Uterus (tissue), 4 donors: Measurements from ENCODE around the gene ZBTB42. TPM values are rescaled to one million over a fixed set of nuclear protein-coding genes. Genes with fewer than 3 reads are reported as not detected.

Experiments
- DNase-seq, 2 donors: peaks; one replicate each; pipeline ENCODE4 v3.0.0-alpha.2; 2019 to 2020
- H3K27ac ChIP-seq, 2 donors: fragments of 200-600 bp; sonication (generic); 1 replicate in 1 of 2; 2 replicates in 1 of 2; pipeline ENCODE4 v1.5.1; 2016 to 2018
- H3K27me3 ChIP-seq, 2 donors: fragments of 200-600 bp; sonication (generic); one replicate each; pipeline ENCODE4 v1.5.1; 2018 to 2019; ENCODE audit warnings: control low read depth in 1 of 2
- H3K36me3 ChIP-seq, 2 donors: fragments of 200-600 bp; sonication (generic); one replicate each; pipeline ENCODE4 v1.5.1; 2019; ENCODE audit warnings: control low read depth in 1 of 2
- H3K4me1 ChIP-seq, 2 donors: fragments of 200-600 bp; sonication (generic); one replicate each; pipeline ENCODE4 v1.5.1; 2018 to 2019; ENCODE audit warnings: control low read depth in 1 of 2
- H3K4me3 ChIP-seq, 2 donors: fragments of 200-600 bp; sonication (generic); 1 replicate in 1 of 2; 2 replicates in 1 of 2; pipeline ENCODE4 v1.5.1; 2018 to 2019; ENCODE audit warnings: mild to moderate bottlenecking in 1 of 2
- H3K9me3 ChIP-seq, 2 donors: fragments of 200-600 bp; sonication (generic); one replicate each; pipeline ENCODE4 v1.5.1; 2019; ENCODE audit warnings: control low read depth in 1 of 2
- POLR2A ChIP-seq, 2 donors: fragments of 450-650 bp; IDR thresholded peaks; one replicate each; pipeline ENCODE4 v1.6.1; 2016; ENCODE audit warnings: antibody characterized with exemption in 2 of 2, mild to moderate bottlenecking in 1 of 2, moderate library complexity in 1 of 2
- intact Hi-C: fragments of 100-400 bp; cut with DNase I; formaldehyde crosslinking; loops from one replicate; pipeline ENCODE4 v1.15.1; 2023; ENCODE audit warnings: low total_unique reads
- total RNA-seq, 4 donors: library from RNA; depleted of rRNA in 3 of 4; stranded (reverse); fragments of >200 nt in 3 of 4; gene quantifications; one replicate each; pipeline versions ENCODE4 v1.1.0 to v1.2.4, GENCODE V29; 2014 to 2023
- TF ChIP-seq, protein P1 (sequence below), 4 experiments: fragments of 200-600 bp in 2 of 4; fragments of 450-650 bp in 2 of 4; sonication (generic) in 2 of 4; IDR thresholded peaks; one replicate each; pipeline ENCODE4 v1.5.1; 2016 to 2019; ENCODE audit warnings: antibody characterized with exemption in 4 of 4, mild to moderate bottlenecking in 2 of 4, moderate library complexity in 1 of 4
- donor health status: DM: yes; HTN: yes; CAD: no.

ZBTB42 gene
- total RNA-seq, 4 donors from 2014 or later: under 0.01 to 8.4 (median 3.9) TPM

DNA sequence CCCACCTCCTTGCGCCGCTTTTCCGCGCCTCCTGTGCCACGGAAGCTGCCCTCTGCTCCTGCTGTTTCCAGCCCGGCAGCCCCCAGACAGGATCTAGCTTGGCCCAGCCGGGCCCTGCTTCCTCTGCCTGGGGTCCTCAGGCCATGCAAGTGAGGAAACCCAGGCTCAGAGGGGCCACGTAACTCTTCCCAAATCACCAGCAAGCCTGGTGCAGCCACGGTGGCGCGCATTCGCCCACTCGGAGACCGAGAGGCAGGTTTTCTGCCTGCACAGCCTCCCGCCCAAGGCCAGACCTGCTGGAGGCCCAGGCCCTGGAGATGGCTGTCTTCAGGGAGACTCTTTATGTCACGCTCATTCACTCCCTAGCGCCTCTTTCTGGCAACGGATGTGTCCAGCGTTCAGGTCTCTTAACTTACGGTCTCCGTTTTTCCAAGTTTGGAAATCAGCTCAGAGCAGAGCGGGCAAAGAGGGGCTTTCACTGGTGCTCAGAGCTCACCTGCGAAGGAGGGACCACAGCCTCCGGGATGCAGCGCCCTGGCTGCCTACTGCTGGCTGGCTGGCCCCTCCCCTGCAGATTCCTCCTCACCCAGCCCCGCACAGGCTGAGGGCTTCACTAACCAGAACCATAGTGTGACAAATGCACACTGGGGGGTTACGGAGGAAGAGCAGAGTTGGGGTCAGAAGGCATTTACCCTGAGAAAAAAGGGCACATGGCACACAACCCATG, 43.6 kb downstream of the ZBTB42 start:
- intact Hi-C loops: no loop called here
- DNase-seq: peak in 1 of 2 donors; percentile 6
- peaks cover 4 to 20% of the 10 kb centered on the region in 2 donors for H3K27me3 ChIP-seq
- no peak for TF ChIP-seq POLR2A (IDR thresholded peaks at IDR 0.05)
- TF ChIP-seq, protein P1, sequence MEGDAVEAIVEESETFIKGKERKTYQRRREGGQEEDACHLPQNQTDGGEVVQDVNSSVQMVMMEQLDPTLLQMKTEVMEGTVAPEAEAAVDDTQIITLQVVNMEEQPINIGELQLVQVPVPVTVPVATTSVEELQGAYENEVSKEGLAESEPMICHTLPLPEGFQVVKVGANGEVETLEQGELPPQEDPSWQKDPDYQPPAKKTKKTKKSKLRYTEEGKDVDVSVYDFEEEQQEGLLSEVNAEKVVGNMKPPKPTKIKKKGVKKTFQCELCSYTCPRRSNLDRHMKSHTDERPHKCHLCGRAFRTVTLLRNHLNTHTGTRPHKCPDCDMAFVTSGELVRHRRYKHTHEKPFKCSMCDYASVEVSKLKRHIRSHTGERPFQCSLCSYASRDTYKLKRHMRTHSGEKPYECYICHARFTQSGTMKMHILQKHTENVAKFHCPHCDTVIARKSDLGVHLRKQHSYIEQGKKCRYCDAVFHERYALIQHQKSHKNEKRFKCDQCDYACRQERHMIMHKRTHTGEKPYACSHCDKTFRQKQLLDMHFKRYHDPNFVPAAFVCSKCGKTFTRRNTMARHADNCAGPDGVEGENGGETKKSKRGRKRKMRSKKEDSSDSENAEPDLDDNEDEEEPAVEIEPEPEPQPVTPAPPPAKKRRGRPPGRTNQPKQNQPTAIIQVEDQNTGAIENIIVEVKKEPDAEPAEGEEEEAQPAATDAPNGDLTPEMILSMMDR (IDR thresholded peaks at IDR 0.05): no peak
- no peaks in the 10 kb centered on the region for H3K36me3 ChIP-seq
- H3K9me3 ChIP-seq: no peaks in the 10 kb centered on the region
- no peak overlapping the region for H3K27ac ChIP-seq
- H3K4me1 ChIP-seq: peaks cover 0 to 12% of the 10 kb centered on the region in 2 donors
- H3K4me3 ChIP-seq: no peak overlapping the region

- TF ChIP-seq, protein P1 (IDR thresholded peaks at IDR 0.05): no peak
- no peak for TF ChIP-seq POLR2A (IDR thresholded peaks at IDR 0.05)
- H3K36me3 ChIP-seq: no peaks in the 10 kb centered on the region
- no peak overlapping the region for H3K27ac ChIP-seq
- no peak overlapping the region for H3K4me3 ChIP-seq
- H3K27me3 ChIP-seq: peaks cover 4 to 20% of the 10 kb centered on the region in 2 donors
- peak in 1 of 2 donors; percentile 9 for DNase-seq
- H3K9me3 ChIP-seq: no peaks in the 10 kb centered on the region
- peaks cover 0 to 12% of the 10 kb centered on the region in 2 donors for H3K4me1 ChIP-seq
- intact Hi-C loops: no loop called here
These were observed 44.2 kb downstream of the ZBTB42 start for GRCh38 chr14:104845033-104845666.

- Histone ChIP-seq H3K9me3 (no peaks in the 10 kb centered on the region), H3K27ac (no peak overlapping the region), H3K4me1 (peaks cover 0 to 12% of the 10 kb centered on the region in 2 donors), H3K4me3 (no peak overlapping the region), H3K36me3 (no peaks in the 10 kb centered on the region), H3K27me3 (peaks cover 4 to 20% of the 10 kb centered on the region in 2 donors)
- TF ChIP-seq, protein P1 (IDR thresholded peaks at IDR 0.05): no peak
- TF ChIP-seq POLR2A (IDR thresholded peaks at IDR 0.05): no peak
- intact Hi-C loops: no loop called here
- DNase-seq: peak in 1 of 2 donors; percentile 9
These were observed 45.0 kb downstream of the ZBTB42 start for GRCh38 chr14:104845834-104846441.

GRCh38 chr14:104852280-104852663, 51.4 kb downstream of the ZBTB42 start:
- H3K4me3 ChIP-seq: no peak overlapping the region
- no peaks in the 10 kb centered on the region for H3K36me3 ChIP-seq
- no peaks in the 10 kb centered on the region for H3K27me3 ChIP-seq
- intact Hi-C loops: no loop called here
- no peak for DNase-seq
- no peaks in the 10 kb centered on the region for H3K4me1 ChIP-seq
- H3K9me3 ChIP-seq: no peaks in the 10 kb centered on the region
- TF ChIP-seq, protein P1 (IDR thresholded peaks at IDR 0.05): no peak
- no peak for TF ChIP-seq POLR2A (IDR thresholded peaks at IDR 0.05)
- no peak overlapping the region for H3K27ac ChIP-seq

Other genes with a start within 250 kb of the ZBTB42 start
- gene C14orf180, start 221.3 kb upstream of the ZBTB42 start, total RNA-seq: 1 to 10 TPM in 1 of 4 donors, under 1 TPM in 2, not detected in 1; 0.21 to 2.1 (median 0.26) TPM
- 1 to 10 TPM in 1 of 4 donors, not detected in 3; 2.3 TPM for gene TMEM179, start 196.3 kb upstream of the ZBTB42 start, total RNA-seq
- gene INF2, start 111.5 kb upstream of the ZBTB42 start, total RNA-seq: 10 to 100 TPM; 13.5 to 79.4 (median 44.6) TPM
- 10 to 100 TPM in 1 of 4 donors, 1 to 10 TPM in 1, not detected in 2; 7.0 to 11.7 TPM for gene ADSS1, start 76.9 kb upstream of the ZBTB42 start, total RNA-seq
- gene SIVA1, start 48.0 kb upstream of the ZBTB42 start, total RNA-seq: 100 to 1,000 TPM in 3 of 4 donors, 10 to 100 TPM in 1; 79.4 to 366 (median 239) TPM
- 100 to 1,000 TPM in 2 of 4 donors, 10 to 100 TPM in 2; 42.9 to 121 (median 101) TPM for gene AKT1, start 5.4 kb upstream of the ZBTB42 start, total RNA-seq
- 10 to 100 TPM in 1 of 4 donors, 1 to 10 TPM in 3; 1.2 to 28.8 (median 8.3) TPM for gene CEP170B, start 64.2 kb downstream of the ZBTB42 start, total RNA-seq
- gene PLD4, start 123.8 kb downstream of the ZBTB42 start, total RNA-seq: 10 to 100 TPM in 1 of 4 donors, 1 to 10 TPM in 1, not detected in 2; 1.3 to 10.9 TPM
- gene AHNAK2, start 177.3 kb downstream of the ZBTB42 start, total RNA-seq: 100 to 1,000 TPM in 1 of 4 donors, 10 to 100 TPM in 3; 44.9 to 175 (median 71.7) TPM
- gene CLBA1, start 184.7 kb downstream of the ZBTB42 start, total RNA-seq: 10 to 100 TPM in 2 of 4 donors, 1 to 10 TPM in 1, not detected in 1; 1.3 to 11.1 (median 10.1) TPM
- gene CDCA4, start 220.0 kb downstream of the ZBTB42 start, total RNA-seq: 10 to 100 TPM in 2 of 4 donors, 1 to 10 TPM in 2; 2.3 to 43.3 (median 10.3) TPM